HG03095 (cell line): ENCODE data around the gene ACBD6.

Experiments
- ATAC-seq: cut with Tn5 transposase; IDR thresholded peaks from one replicate; pipeline ENCODE4 v1.9.1; 2021; ENCODE audit warnings: moderate library complexity; ENCODE audit not compliant: unreplicated experiment

The ACBD6 gene

GRCh38 chr1:180525715-180526039 lies 23.3 kb upstream of the ACBD6 start:
- ATAC-seq = no peak

GRCh38 chr1:180524915-180525714 lies 22.7 kb upstream of the ACBD6 start:
- ATAC-seq = no peak

- ATAC-seq = no peak
These were observed 22.0 kb upstream of the ACBD6 start for GRCh38 chr1:180524160-180524914.

- ATAC-seq = no peak
These were observed 19.8 kb upstream of the ACBD6 start for GRCh38 chr1:180522213-180522515.

DNA sequence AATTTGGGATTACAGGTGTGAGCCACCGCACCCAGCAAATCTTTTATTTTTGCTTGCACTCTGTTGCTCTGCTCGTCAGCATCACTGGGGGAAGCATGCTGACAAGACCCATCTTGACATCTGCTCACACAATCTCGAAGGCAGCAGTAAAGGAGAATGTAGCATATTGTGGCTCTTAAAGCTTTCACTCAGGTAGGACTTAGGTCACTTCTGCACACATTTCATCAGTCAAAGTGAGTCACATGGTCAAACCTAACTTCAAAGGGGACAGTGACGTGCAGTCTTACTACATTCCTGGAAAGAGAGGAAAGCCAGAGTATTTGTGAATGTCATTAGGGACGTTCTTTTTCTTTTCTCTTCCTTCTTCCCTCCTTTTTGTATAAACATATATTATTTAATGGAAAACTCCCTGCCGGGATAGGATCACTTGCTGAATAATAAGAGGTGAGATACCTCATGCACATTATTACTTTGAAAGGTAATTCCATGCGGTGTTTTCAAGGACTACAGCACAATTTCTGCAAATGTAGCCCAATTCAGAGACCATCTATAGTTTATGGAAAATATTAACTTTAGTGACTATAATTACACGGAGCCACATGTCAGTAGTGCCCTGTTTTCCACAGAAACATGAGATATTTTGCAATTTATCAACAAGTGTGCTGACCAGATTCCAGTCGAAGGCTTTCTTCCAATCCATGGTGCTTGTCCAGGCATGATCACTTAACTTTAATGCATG lies 19.3 kb upstream of the ACBD6 start:
- ATAC-seq = no peak

- no peak for ATAC-seq
These were observed 17.5 kb upstream of the ACBD6 start for GRCh38 chr1:180519846-180520245.

DNA sequence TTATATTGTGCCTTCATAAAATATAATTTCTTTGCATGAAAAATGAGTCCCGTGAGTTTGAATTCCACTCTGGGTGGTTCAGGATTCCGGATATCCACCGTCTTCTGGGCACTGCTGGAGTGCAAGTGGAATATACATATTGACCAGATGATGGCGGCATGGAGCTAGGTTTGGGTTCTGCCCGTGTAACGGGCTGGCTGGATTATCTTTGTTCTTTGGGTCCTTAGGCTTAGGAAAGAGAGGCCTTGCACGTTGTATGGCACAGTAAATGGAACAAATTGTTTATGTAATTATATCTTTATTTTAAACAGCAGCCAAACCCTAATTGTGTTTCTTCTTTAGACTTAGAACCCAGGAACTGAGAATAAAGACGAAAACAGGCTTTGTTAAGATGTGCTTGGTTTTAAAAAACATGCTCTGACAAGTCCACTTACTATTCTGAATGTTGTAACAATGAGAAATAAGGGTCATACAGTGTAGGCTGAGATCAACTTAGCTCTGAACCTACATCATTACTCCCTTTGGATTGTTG lies 13.5 kb upstream of the ACBD6 start:
- no peak for ATAC-seq

- ATAC-seq = no peak
These were observed 13.0 kb upstream of the ACBD6 start for GRCh38 chr1:180515364-180515763.

- no peak for ATAC-seq
These were observed 11.2 kb upstream of the ACBD6 start for GRCh38 chr1:180513531-180513930.

DNA sequence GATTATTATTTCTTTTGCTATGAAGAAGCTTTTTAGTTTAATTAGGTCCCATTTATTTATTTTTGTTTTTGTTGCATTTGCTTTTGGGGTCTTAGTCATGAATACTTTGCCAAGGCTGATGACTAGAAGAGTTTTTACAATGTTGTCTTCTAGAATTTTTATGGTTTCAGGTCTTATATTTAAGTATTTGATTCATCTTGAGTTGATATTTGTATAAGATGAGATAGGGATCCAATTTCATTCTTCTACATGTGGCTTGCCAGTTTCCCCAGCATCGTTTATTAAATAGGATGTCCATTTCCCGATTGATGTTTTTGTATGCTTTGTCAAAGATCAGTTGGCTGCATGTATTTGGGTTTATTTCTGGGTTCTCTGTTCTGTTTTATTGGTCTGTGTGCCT lies 8.5 kb upstream of the ACBD6 start:
- ATAC-seq = no peak

DNA sequence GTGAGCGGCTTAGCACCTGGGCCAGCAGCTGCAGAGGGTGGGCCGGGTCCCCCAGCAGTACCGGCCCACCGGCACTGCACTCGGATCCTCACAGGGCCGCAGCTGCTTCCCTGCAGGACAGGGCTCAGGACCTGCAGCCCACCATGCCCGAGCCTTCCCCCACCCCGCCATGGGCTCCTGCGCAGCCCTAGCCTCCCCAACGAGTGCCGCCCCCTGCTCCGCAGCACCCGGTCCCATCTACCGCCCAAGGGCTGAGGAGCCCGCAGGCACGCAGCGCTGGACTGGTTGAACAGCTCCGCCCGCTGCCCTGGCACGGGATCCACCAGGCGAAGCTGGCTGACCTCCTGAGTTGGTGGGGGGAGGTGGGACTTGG lies 6.3 kb upstream of the ACBD6 start:
- no peak for ATAC-seq

GRCh38 chr1:180507795-180508724 lies 5.7 kb upstream of the ACBD6 start:
- no peak for ATAC-seq

- no peak for ATAC-seq
These were observed 3.5 kb upstream of the ACBD6 start for GRCh38 chr1:180505732-180506335.

DNA sequence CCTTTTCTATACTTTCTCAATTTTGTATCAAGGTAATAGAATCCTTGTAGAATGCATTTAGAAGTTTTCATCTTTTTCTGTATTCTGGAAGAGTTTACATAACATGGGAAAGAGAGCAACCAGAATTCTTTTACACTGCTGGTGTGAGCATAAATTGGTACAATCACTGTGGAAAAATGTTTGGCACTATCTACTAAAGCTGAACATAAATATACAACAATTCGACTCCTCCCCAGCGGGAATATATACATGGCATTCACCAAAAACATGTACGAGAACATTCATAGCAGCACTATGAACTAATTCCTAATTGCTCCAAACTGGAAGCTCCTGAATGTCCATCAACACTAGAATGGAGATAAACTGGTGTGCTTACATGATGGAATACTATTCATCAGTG lies 1.8 kb upstream of the ACBD6 start:
- no peak for ATAC-seq

DNA sequence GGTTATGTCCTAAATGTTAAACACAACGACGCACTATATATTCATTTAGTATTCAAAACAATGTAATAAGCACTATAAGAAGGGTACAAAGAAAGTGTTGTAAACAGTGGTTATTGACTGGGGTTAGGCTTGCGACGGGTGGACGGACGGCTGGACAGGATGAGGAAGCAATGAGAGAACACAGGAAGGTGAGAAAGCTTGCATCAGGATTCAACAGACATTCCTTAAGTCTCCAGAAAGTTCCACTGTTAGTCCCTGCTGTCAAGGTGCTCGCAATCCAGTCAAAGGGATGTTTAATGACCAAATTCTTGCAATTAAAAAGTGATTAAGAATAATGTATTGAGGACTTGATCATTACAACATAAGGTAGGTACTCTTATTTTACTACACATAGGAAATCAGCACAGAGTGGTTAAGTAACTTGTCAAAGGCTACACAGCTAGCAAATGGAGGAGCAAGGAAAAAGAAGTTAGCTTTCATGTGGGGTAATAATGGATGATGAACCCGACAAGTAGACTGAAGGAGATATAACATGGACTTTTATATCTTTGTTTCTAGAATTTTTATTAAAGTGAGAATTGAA lies 994 bp upstream of the ACBD6 start:
- no peak for ATAC-seq

GRCh38 chr1:180501865-180502360 lies 464 bp downstream of the ACBD6 start:
- peak; percentile 34 for ATAC-seq

DNA sequence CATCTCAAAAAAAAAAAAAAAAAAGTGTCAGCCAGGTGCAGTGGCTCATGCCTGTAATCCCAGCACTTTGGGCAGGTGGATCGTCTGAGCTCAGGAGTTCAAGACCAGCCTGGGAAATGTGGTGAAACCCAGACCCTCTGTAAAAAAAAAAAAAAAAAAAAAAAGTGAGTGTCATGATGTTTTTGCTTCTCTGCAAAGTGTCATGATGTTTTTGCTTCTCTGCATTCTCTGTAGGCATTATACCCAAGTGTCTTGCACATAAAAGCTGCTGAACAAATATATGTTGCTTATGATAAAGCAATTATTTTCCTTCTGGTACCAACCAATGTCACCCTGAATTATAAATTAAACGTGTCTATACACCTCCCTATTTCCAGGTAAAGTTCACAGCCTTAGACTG lies 1.7 kb downstream of the ACBD6 start:
- no peak for ATAC-seq

- ATAC-seq = no peak
These were observed 3.8 kb downstream of the ACBD6 start for GRCh38 chr1:180498594-180498993.

- no peak for ATAC-seq
These were observed 4.6 kb downstream of the ACBD6 start for GRCh38 chr1:180497826-180498225.

GRCh38 chr1:180494370-180494769 lies 8.0 kb downstream of the ACBD6 start:
- ATAC-seq = no peak
